Glomerular endothelial cell (primary cell): Measurements from ENCODE around the gene RNFT2. TPM values are rescaled to one million over a fixed set of nuclear protein-coding genes. Genes with fewer than 3 reads are reported as not detected.

Source experiments
- DNase-seq: peaks from one replicate; pipeline ENCODE4 v3.0.0-alpha.2; 2011; ENCODE audit warnings: low read depth, low spot score; ENCODE audit errors: extremely low read depth
- total RNA-seq: library from RNA; depleted of rRNA; stranded (reverse); fragments of >200 nt; gene quantifications from 2 replicates; pipeline ENCODE4 v1.2.3, GENCODE V29; 2015

The RNFT2 gene
- 2.2 and 2.9 TPM in 2 replicates for total RNA-seq

DNA sequence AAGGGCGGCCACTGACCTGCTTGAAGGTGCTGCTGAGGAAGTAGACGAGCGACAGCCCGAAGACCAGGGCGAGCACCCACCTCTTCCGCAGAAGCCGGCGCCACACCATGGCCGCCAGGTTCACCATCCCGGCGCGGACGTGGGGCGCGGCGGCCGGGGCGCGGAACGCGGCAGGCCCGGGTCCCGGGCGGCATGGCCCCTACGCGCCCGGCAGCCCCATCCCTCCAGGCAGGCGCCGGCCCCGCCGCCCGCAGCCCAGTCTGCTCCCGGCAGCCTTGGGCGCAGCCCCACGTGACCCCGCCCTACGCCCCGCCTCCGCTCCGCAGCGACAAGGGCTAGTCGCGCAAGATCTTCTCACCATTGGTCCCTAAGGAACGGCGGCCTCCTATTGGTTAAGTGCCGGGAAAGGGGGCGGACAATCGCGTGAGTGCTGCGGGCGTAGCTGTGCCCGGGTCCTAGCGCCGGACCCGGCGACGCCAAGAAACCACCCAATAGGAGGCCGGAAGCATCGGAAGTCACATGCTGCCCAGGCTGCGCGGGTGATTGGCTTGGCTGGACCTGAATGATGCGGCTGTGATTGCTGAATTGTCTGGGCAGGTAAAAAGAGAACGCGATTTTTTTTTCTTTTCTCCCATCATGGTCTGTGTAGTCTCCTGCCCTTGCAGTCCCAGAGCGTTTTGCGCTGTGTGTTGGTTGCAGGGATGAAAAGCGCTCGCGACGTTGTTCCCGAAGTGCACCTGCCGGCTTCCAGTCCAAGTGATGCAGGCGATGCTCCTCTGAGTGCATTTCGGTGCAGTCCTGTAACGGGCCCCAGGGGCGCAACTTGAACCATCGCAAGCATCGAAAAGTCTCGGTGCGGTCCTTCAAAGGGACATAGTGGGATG is at the start of gene RNFT2, which contains the start of gene SPRING1:
Gene RNFT2 (plus strand): TSS at position 542 of the 884 bp plus-strand sequence. CDS start 2,183 bp downstream, outside the sequence.
Gene SPRING1 (minus strand): TSS at position 296 of the 884 bp plus-strand sequence. CDS start 169 bp downstream, at position 127.
- DNase-seq, result peak; percentile 85

- DNase-seq, result no peak
Observed at GRCh38 chr12:116689521-116689920, 48.6 kb upstream of the RNFT2 start.

DNA sequence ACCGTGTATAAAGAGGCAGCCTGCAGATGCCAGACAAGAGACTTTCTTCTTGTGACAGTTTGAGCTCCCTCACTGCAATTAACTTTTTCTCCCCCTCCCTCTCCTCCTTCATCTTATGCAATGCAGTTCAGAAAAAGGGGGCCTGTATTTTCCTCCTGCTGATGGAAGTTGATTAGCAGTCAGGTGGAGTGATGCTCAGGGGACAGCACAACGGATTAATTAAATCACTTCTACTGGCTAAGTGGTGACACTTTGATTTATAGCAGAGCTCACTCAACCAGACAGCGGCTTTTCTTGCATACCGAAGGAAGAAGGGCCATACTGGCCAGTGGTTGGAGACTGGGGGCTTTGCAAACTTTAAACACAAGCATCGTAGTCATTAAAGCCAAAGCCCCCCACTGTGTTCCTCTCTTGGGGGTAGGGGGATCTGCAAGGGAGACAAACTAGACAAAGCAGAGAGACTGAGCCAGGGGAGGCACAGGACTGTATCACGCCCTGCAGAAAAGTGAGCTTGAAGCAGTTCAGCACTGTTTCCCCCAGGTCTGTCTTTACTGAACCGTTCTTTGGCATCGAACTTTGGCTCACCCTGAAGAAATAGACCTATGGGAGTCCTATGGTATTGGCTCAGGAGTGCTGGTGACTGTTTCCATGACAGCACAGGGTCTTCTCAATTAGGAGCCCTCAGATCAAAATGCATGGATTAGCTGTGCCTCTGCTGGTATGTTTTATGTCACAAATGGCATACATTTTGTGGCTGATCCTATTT is 48.0 kb upstream of the RNFT2 start:
- DNase-seq, result no peak

GRCh38 chr12:116691205-116691604 is 46.9 kb upstream of the RNFT2 start:
- DNase-seq, result no peak

DNA sequence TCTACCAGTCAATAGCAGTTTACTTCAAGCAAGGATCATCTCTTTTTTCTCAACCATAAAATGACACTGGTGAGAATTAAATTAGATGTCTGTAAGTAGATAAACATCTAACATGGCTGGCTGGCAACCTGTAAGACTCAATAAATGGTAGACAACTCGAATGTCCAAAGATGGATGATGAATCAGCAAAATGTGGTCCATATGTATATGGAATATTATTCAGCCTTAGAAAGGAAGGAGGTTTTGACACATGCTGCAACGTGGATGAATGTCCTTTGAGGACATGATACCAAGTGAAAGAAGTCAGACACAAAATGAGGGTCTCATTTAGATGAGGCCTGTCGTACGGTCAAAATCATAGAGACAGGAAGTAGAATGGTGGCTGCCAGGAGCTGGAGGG is 46.5 kb upstream of the RNFT2 start:
- no peak for DNase-seq

DNA sequence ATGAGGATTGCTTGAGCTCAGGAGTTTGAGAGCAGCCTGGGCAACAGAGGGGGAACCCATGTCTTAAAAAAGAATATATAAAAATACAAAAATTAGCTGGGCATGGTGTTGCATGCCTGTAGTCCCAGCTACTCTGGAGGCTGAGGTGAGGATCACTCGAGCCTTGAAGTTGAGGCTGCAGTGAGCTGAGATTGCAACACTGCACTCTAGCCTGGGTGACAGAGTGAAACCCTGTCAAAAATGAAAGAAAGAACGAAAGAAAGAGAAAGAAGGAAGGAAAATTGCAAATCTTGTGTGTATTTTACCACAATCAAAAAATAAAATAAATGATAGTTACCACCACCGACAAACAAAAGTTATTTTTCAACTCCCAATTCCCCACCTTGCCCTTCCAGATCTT is 45.5 kb upstream of the RNFT2 start:
- DNase-seq, result no peak

DNA sequence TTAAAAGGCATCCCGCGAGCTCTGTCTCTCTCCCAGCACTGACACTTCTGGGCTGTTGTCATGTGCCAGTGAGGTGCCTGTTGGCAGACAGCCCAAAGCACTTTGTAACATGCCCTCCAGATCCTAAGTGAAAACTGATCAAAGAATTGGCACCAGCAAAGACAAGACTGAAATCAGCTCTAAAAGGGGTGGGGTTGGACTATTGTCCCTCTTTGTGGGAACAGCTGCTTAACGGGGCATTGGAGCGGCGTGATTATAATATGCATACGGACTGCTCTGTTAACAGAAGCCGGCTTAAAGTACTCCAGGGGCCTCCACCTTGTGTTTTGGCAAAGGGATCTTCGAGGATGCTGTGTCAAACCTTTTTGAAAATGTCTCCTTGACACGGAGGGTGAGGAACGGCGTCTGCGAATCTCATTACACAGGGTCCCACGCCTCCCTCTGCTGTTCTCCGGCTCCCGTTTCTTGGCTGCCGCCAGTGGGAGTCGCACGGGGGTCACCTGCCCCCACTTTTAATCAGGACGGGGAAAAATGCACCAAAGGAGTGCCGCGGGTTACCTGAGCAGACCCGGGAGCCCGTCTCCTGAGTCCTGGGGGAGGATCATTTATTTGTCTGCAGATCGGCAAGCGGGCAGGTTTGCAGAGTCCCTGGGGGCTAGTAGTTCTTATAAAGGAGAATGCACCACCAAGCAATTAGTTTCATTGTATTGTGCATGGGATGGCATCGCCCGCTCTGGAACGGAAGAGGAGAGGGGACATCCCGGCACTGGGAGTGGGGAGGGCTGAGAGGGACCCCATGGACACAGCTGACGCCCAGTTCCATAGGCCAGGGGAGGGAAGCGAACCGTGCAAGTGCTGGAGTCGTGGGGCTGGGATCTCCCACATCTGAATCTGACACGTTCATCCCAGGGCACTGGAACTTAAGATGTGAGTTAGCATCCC is 44.6 kb upstream of the RNFT2 start:
- no peak for DNase-seq

DNA sequence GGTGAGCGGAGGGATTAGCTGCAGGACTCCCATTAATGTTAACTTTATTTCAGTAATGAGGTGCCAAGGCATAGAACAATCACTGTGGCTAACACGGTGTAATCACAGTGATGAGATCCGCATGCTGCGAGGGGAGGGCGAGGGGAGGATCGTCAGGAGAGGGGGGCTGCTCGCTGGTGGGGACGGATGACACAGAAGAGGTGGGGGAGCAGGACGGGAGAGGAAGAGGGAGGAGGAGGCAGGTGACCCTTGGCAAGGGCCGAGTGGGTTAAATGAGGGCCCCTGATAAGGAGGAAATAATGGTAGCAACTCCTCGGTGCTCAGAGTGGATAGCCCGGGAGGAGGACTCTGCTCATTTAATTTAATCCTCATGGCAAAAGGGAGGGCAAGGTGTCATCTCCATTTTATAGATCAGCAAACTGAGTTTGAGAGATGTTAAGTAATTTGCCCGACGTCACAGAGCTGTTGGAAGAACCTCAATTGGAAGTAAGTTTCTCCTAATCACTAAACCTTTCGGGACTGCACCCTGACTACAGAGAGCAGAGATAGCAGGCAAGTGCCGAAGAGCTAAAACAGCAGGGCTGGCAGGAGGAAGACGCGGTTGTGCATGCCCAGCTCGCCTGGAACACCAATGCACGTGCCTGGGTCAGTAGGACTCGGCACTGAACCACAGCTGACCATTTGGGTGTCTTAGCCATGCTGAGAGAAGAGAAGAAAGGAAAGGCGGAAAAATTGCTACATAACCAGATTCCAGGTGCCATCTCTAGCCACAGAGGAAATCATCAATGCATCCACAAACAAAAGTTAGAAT is 43.3 kb upstream of the RNFT2 start:
- DNase-seq, result no peak

DNA sequence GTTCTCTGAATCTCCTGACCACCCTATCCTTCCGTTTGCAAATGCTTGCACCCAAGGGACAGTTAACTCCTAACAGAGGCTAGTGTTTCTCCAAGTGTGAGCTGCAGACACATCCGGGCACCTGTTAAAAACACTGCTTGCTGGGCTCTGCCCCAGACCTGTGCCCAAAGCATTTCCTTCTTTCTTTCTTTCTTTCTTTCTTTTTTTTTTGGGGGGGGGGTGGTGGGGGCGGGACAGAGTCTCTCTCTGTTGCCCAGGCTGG is 42.7 kb upstream of the RNFT2 start:
- DNase-seq, result no peak

- DNase-seq, result no peak
Observed at GRCh38 chr12:116697305-116697704, 40.8 kb upstream of the RNFT2 start.

- DNase-seq, result no peak
Observed at GRCh38 chr12:116697716-116698115, 40.4 kb upstream of the RNFT2 start.

DNA sequence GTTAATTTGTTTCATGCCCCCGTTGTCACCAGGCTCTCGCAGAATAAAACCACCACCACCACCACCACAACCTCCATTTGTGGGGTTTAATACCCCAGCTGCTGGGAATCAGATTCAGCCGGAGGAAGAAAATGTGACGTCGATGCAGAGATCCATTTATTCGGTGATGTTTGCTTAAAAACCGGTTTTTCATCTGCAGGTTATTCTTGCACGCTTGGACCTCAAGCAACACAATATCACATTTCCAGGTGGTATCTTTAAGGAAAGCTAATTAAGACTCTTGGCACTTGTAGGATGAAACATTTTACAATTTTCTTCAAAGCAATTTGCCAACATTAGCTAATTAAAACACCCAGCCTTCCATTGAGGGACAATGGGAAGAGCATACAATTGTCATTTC is 40.0 kb upstream of the RNFT2 start:
- no peak for DNase-seq

- no peak for DNase-seq
Observed at GRCh38 chr12:116698554-116699075, 39.5 kb upstream of the RNFT2 start.

- no peak for DNase-seq
Observed at GRCh38 chr12:116700066-116700465, 38.0 kb upstream of the RNFT2 start.

- no peak for DNase-seq
Observed at GRCh38 chr12:116701432-116701831, 36.7 kb upstream of the RNFT2 start.

DNA sequence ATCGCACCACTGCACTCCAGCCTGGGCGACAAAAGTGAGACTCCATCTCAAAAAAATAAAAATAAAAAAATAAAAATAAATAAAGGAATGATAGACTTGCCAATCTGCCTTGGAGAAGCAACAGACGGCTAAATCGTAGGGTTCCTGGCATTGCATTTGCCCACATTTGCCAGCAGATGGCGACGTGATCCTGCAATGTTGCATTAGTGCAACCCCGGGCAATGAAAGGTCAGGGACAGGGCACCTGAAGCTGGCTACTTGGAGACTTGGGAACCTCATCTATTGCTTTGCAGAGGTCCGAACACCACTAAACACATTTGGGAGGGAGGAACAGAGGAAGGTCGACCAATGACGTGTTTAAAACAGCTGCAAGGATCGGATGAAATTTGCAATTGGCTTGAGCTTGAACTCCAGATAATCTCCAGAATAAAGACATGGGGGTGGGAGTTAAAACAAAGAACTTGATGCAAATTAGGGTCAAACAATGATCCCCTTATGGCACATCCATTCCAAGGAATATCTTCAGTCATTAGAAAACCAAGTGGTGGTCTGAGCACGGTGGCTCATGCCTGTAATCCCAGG is 34.8 kb upstream of the RNFT2 start:
- DNase-seq, result no peak

DNA sequence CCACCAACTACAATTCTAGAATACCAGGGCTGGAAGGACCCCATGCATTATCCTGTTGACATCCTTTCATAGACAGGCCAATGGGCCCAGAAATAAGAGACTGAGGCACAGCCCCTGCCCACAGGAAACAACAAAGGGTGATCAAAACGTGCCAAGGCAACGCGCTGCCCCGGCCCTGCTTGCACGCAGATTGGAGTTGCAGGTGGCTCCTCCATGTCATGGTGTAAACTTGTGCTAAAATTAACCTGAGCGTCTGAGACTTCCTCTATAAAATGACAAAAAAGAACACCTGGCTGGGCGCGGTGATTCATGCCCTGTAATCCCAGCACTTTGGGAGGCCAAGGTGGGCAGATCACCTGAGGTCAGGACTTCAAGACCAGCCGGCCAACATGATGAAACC is 30.4 kb upstream of the RNFT2 start:
- no peak for DNase-seq

DNA sequence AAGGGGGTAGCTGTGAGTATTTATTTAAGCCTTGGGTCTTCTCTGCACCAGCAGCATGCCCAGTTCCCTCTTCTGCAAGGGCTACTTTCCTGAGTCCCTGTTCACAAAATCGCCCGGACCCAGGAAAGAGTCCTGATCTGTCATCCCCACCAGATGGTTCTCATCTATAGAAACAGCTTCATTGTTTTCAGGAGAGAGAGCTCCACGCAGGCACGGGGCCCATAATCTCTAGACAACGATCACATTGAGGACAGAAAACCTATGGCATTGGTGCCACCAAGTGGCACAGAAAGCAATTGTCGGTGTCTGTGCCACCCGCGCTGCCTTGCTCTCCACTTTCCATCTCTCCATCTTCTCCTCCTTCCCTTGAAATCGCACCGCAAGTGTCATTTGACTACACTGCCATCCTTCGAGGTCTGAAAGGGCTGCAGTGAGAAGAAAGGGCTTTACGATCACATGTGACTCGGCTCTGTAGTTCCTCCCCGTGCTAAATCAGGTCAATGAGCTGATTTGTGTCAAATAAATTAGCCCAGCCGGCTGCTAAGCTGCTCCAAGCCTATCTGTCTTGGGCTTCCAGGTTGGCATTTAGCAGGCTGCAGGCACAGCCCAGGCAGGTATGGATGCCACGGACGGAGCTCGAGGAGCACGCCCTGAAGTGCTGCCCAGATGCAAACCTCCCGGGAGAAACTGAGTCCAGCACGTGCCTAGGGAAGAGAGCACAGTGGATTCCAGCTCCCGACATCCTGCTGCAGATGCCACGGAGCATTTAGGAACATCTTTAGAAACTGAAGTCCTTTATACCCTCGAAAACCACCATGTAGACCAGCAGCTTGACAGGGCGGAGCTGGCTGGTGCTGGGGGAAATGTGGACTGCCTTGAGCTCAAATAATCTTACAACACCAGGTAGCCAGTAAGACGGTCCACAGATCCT is 29.0 kb upstream of the RNFT2 start:
- no peak for DNase-seq
